NCI-H146 treated with DMSO at 0.1 percent for 48 hours (cell line): ENCODE measurements around the gene RCOR2.

Experiments used
- DNase-seq: peaks from one replicate; lab custom pipeline; 2025; ENCODE audit not compliant: unreplicated experiment; lab: John Stamatoyannopoulos, UW

RCOR2 gene

DNA sequence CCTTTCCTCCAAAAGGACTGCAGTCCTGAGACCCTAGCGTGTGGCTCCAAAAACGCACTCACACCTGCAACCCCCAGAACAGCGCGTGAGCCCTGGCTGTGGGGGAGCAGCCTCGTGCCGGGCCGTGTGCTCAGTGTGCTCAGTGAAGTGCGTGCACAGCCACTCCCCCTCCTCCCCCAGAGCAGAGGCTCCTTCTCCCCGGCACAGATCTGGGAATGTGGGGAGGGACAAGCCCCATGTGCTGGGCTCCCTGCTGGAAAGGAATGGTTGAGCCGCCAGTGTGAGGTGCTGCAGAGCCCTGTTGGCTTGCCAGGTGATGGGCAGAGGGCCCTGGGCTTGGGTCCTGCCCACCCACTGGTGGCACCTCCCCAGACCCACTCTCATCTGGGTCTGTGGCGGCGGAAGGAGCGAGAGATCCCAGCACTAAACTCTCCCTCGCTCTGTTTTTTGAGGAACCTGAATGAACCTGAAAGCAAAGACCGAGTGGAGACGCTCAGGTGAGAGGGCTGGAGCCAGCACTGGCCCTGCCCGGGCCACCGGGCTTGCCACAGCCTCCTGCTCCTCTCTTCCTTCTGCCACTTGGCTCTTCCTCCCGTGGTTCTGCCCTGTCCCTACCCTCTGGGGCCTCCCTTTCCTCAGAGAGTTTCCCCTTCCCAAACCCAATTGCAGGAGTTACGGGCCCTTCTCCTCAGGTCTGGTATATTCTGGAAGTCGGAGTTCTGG, 9.0 kb downstream of the RCOR2 start:
- DNase-seq: no peak

GRCh38 chr11:63907063-63907462, 9.9 kb downstream of the RCOR2 start:
- DNase-seq: no peak

DNA sequence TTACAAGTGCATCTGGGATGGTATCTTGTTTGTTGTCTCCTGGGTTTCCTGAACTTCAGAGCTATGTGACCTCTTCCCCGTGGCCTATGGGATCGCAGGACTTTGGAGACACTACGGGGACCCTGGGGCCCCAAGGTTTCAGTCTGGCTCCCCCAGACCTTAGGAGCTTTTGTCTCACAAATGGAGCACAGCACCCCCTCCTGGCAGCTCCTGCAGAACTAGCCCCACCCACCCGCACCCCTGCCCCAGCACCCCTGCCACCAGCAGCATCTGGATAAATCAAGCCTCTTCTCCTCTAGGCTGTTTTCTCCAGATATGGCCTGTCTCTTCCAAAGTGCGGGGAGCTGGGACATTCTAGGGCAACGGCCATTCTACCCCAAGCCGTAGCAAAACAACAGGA, 10.4 kb downstream of the RCOR2 start:
- no peak for DNase-seq

GRCh38 chr11:63906087-63906486, 10.9 kb downstream of the RCOR2 start:
- DNase-seq: no peak

DNA sequence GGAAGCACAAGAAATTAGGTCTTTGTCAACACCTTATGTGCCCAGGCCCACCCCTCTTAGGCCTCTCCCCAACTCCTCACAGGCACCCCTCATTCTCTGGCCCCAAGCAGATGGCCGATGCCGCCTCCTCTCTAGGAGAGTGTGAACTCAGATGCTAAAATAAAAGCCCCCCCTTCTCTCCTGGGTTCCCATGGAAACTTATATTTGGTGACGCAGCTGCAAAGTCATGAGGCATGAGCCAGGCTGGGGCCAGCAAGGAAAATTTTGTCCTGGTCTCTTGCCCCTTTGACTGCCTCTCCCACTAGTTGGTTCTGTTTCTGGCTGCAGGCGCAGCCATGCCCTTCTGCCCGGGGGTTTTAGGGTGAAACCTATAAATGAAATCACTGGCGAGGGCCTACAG, 11.8 kb downstream of the RCOR2 start:
- DNase-seq: no peak

DNA sequence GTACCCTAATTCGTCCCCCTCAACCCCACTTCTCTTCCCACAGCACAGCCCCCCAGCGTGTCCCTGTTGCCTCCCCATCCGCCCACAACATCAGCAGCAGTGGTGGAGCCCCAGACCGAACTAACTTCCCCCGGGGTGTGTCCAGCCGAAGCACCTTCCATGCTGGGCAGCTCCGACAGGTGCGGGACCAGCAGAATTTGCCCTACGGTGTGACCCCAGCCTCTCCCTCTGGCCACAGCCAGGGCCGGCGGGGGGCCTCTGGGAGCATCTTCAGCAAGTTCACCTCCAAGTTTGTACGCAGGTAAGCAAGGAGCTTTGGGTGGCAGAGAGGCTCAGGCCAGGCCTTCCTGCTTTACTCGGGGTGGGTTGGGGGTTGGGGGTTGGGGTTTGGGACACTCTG, 12.2 kb downstream of the RCOR2 start:
- no peak for DNase-seq

DNA sequence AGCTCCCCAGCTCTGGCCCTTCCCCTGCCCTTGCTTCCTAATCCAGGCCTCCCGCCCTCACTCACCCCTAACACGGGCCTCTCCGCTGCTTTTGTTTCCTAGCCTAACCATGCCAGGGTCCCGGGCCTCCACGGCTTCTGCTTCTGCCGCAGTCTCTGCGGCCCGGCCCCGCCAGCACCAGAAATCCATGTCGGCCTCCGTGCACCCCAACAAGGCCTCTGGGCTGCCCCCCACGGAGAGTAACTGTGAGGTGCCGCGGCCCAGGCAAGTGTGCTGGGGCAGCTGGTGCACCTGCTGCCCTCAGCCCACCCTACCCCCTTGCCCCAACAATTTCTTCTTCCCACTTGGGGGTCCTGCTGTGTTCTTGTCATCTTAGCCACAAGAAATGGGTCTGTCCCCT, 13.1 kb downstream of the RCOR2 start:
- no peak for DNase-seq

- no peak for DNase-seq
Measured at GRCh38 chr11:63901660-63902059, 15.3 kb downstream of the RCOR2 start.

GRCh38 chr11:63897459-63898146, 19.4 kb downstream of the RCOR2 start:
- no peak for DNase-seq

GRCh38 chr11:63896071-63896470, 20.9 kb downstream of the RCOR2 start:
- no peak for DNase-seq

DNA sequence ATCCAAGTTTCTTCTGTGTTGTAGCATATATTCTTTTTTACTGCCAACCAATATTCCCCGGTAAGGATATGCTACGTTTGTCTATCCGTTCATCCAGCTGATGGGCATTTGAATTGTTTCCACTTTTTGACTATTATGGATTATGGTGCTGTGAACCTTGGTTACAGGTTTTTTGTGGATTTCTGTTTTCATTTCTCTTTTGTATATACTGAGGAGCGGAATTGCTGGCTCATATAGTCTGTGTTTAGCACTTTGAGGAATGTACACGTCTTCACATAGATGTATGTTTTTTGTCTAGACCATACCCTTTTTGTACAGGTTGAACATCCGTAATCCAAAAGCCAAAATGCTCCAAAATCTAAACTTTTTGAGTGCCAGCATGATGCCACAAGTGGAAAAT, 23.6 kb downstream of the RCOR2 start:
- DNase-seq: no peak

DNA sequence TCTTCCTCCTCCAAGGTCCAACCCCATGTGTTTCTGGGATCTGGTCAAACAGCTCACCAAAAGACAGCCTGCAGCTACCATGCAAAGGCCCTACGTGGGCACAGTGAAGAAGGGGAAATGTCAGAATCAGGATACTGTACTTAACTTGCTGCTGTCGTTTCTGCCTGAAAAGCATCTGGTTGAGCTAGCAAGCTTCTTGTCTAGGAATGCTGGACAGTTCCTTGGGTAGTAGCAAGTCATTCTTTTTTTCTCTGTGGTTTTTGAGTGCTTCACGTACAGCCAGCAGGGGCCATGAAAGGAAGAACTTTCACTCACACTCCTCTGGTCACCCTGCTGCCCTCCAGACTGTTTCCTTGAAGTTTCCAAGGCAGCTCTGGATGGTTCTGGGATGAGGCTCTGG, 24.7 kb downstream of the RCOR2 start:
- DNase-seq: no peak

DNA sequence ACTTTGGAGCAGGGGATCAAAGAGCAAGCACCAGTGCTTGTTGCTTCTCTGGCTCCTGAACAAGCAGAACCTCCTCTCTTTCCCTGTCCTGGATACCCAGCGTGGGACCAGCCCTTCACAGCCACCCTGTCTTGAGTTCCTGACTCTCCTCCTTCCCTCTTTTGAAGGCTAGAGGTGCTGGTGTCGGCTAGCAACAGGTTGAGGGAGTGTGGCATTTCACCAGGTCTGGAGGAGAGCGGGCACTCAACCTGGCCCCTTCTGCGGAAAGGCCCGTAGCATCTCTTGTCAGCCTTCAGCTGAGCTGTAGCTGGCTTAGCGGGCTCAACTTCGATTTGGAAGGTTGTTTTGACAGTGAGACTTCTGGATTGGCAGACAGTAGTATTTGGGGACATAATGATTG, 26.6 kb downstream of the RCOR2 start:
- DNase-seq: no peak

DNA sequence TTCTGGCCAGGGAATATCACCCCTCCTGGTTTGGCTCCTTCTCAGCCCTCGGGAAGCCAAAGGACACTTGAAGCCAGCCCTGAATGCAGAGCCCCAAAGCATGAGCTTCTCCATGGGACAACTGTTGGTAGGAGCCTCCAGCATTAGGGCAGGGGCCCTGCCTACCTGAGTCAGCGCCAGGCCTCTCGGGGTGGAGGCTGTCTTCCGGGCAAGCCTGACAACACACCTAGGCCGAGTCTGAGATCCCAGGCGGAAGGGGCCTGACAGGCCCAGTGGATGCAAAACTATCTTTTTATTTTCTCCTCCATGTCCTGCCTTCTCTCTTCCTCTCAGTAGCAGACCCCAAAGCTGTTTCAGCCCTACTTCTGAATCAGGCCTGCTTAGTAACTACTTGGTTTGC, 27.6 kb downstream of the RCOR2 start:
- no peak for DNase-seq

DNA sequence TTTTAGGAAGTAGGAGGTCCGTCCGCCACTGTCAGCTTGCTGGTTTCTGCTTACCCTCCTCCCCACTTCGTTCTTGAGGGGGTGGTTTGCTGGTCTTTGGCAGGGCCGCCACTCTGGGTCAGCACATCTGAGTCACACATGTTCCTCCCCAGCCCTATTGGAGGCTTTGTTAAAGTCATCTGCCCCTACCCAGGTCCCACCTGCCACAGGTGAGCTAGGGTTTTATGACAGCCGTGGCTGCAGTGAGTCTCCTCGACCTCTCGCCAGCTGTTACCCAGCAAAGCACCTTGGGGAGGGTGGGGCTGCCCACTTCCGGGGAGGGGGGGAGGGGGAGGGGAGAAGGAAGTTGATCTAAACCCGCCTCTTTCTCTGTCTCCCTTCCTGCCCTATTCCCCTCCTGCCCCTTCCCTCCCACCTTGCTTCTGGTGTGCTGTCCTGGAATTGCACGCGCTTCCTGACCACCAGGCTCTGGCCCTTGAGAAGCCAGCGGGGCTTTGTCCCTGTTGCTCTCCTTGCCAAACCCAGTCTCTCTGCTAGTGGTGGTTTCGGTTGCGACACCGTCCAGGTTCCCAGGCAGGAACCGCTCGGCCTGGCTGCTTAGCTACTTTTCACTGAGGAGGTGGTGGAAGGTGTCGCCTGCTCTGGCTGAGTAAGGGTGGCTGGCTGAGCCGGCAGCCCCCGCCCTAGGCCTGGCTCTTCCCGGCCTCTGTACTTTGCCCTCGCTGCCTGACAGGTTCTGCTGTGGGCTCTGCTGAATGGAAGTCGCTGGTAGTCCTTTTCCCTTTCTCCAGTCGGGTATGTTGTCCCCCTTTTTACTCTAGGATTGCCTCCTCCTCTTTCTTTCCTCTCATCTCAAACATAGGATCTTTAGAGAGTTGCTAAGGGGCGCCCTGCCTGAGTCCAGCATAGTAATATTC, 28.5 kb downstream of the RCOR2 start:
- peak; percentile 16 for DNase-seq

DNA sequence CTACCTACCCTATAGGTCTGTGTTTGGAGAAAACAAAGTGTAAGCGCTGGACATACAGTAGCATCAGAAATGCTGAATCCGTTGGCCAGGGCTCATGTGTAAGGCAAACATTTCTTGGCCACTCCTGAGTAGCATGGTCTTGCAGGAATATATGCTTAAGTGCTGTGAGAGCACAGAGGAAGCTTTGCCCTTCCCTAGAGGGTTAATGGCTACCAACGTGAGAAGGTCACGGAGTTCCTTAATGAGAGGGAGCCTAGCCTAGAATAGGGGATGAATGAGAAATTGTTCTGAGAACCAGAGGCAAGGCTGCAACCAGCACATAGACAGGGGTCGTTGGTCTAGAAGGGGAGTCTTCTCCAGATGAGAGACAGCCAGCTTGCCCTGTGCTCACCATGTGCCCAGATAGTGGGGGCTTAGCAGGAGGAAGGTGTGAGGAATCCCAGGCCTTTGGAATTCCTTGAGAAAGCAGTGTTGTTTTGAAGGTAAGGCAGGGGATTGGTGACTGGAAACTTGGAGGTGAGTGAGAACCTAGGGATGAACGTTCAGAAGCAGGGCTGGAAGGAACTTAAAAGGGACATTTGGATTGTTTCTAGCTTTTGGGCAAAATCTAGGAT, 29.5 kb downstream of the RCOR2 start:
- no peak for DNase-seq

- DNase-seq: no peak
Measured at GRCh38 chr11:63884196-63884932, 32.6 kb downstream of the RCOR2 start.

DNA sequence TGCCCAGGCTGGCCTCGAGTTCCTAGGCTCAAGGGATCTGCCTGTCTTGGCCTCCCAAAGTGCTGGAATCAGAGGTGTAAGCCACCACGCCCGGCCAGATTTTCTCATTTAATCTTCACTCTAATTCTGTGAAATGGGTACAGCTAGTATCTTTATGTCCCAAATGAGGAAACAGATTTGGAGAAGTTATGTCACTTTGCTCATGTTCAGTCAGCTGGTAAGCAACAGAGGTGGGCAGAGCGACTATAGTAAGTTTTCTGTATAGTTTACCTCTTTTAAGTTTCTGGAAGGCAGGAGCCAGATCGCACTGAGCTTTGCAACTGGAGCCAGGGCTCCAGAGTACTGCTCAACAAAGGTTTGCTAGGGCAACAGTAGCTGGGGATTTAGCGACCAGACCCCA, 33.2 kb downstream of the RCOR2 start:
- no peak for DNase-seq

DNA sequence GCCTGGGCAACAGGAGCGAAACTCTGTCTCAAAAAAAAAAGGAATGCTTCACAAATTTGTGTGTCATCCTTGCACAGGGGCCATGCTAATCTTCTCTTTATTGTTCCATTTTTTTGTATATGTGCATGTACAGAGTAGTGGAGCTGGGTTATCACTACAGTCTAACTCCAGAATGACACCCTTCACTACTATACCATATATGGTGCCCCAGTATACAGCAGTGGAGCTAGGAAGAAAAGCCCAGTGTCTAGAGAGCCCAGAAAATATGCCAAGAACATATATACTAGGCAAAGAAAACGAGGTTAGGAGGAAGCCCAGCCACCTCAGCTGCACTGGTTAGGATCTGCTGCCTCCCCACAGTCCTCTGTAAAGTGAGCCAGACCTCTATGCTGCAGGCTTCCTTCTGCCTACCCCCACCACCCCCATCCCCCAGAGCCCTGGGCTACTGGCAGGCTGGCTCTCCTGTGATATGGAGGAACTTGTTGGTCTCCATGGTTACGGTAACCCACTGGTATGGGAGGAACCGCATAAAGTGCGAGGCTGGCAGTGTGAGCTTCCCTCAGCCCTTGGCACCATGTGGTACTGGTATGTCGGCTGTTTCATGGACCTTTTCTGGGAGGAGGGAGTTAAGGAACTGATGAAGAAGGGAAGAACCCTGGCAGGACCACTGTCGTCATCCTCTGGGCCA, 34.3 kb downstream of the RCOR2 start:
- no peak for DNase-seq

DNA sequence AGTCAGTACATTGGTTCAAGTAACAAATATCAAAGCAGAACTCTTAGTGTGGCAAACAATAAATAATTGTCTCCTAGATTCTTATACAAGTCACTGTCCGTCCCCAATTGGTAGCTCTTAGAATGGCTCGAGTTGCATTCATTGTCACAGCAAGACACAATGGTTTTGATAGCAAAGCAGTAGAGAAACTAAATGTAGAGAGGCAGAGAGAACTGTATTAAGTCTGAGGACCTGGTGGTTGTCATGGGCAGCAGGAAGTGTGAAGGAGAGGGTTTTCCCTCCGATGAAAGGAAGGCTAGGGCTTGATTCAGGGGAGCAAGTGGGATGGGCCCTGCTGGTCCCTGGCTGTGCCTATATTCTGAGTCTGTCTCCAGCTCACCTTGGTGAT, 36.6 kb downstream of the RCOR2 start:
- DNase-seq: no peak
